ENCODE results near the gene PLCL1. TPM values are rescaled to one million over a fixed set of nuclear protein-coding genes. Genes with fewer than 3 reads are reported as not detected.
A peak's percentile ranks its signal among the peaks of the same experiment; 100 is the strongest.

PLCL1 gene
- 10 to 100 TPM in 2 of 4 donors, 1 to 10 TPM in 2; 5.4 to 21.8 (median 10.2) TPM for total RNA-seq

GRCh38 chr2:197804049-197804757 lies at the start of gene PLCL1:
Gene PLCL1, plus strand, starts transcription at chr2:197804593.
- ATAC-seq (ENCODE audit: low FRiP score): peak; percentile 97
- no peak for TF ChIP-seq CTCF (IDR thresholded peaks at IDR 0.05)
- DNase-seq (ENCODE audit: low spot score): peak; percentile 79

DNA sequence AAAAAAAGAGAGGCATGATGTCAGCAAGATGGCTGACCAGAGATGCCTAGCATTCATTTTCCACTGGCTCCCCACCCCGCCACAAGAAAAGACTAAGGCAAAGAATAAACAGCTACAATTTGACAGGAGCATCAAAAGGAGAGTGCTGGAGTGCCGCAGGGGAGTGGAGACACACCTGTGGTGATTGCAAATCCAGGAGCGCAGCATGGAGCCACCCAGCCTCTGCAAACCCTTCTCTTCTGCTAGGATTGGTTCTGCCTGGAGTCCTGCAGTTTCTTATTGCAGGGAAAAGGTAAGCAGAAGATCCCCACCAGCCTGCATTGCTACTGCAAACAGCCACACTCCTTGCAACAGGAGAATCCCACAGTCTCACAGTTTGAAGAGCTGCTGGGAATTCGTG lies 45.4 kb upstream of the PLCL1 start:
- no peak for TF ChIP-seq CTCF (IDR thresholded peaks at IDR 0.05)
- DNase-seq (ENCODE audit: low spot score): no peak

GRCh38 chr2:197759625-197760292 lies 44.6 kb upstream of the PLCL1 start:
- ATAC-seq (ENCODE audit: low FRiP score) (no peak), DNase-seq (ENCODE audit: low spot score) (no peak)
- no peak for TF ChIP-seq CTCF (IDR thresholded peaks at IDR 0.05)

More for the DNA sequence above, 45.4 kb upstream of the PLCL1 start:
- ATAC-seq (ENCODE audit: low FRiP score): no peak

DNA sequence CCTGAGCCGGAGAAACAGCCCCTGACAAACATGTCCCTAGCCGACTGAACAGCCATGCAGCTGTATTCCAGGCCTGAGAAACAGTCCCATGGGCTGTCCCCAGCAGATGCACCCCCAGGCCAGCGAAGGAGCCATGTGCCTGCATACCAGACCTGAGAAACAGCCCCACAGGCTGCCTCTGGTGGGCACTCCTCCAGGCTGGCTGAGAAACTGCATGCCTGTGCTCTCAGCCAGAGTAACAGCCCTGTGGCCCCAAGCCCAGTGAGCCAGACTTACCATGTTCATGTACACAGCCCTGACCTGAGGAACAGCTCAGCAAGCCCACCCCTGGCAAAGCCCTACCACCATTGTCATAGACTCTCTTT lies 44.1 kb upstream of the PLCL1 start:
- DNase-seq (ENCODE audit: low spot score) (no peak), ATAC-seq (ENCODE audit: low FRiP score) (no peak)
- TF ChIP-seq CTCF (IDR thresholded peaks at IDR 0.05): no peak

- ATAC-seq (ENCODE audit: low FRiP score): no peak
- TF ChIP-seq CTCF (IDR thresholded peaks at IDR 0.05): no peak
- no peak for DNase-seq (ENCODE audit: low spot score)
These were observed 26.5 kb upstream of the PLCL1 start for GRCh38 chr2:197777823-197778407.

GRCh38 chr2:197779261-197779660 lies 25.1 kb upstream of the PLCL1 start:
- no peak for ATAC-seq (ENCODE audit: low FRiP score)

More at GRCh38 chr2:197779261-197779660, 25.1 kb upstream of the PLCL1 start:
- TF ChIP-seq CTCF (IDR thresholded peaks at IDR 0.05): no peak
- no peak for DNase-seq (ENCODE audit: low spot score)
